ENCODE data around the gene KPNA5. TPM values are rescaled to one million over a fixed set of nuclear protein-coding genes. Genes with fewer than 3 reads are reported as not detected.

KPNA5 gene
- total RNA-seq, 1 experiment from 2014 or later: 12.2 TPM

GRCh38 chr6:116676021-116676420, 5.0 kb upstream of the KPNA5 start:
- TF ChIP-seq, protein P1, sequence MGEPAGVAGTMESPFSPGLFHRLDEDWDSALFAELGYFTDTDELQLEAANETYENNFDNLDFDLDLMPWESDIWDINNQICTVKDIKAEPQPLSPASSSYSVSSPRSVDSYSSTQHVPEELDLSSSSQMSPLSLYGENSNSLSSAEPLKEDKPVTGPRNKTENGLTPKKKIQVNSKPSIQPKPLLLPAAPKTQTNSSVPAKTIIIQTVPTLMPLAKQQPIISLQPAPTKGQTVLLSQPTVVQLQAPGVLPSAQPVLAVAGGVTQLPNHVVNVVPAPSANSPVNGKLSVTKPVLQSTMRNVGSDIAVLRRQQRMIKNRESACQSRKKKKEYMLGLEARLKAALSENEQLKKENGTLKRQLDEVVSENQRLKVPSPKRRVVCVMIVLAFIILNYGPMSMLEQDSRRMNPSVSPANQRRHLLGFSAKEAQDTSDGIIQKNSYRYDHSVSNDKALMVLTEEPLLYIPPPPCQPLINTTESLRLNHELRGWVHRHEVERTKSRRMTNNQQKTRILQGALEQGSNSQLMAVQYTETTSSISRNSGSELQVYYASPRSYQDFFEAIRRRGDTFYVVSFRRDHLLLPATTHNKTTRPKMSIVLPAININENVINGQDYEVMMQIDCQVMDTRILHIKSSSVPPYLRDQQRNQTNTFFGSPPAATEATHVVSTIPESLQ (CRISPR knock-in tag; IDR thresholded peaks at IDR 0.05): no peak
- TF ChIP-seq ETV6 (CRISPR knock-in tag; IDR thresholded peaks at IDR 0.05) (no peak), ZNF532 (CRISPR knock-in tag; IDR thresholded peaks at IDR 0.05; ENCODE audit: borderline replicate concordance) (no peak), ZNF671 (CRISPR knock-in tag; IDR thresholded peaks at IDR 0.05) (no peak), ZNF423 (CRISPR knock-in tag; IDR thresholded peaks at IDR 0.05) (no peak), ZNF317 (CRISPR knock-in tag; IDR thresholded peaks at IDR 0.05; ENCODE audit: borderline replicate concordance, low read depth) (no peak)
- TF ChIP-seq, protein P2, sequence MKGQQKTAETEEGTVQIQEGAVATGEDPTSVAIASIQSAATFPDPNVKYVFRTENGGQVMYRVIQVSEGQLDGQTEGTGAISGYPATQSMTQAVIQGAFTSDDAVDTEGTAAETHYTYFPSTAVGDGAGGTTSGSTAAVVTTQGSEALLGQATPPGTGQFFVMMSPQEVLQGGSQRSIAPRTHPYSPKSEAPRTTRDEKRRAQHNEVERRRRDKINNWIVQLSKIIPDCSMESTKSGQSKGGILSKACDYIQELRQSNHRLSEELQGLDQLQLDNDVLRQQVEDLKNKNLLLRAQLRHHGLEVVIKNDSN (CRISPR knock-in tag; IDR thresholded peaks at IDR 0.05): no peak
- Mint-ChIP-seq H3K27ac (no peak overlapping the region), H3K27me3 (ENCODE audit: low read depth) (peaks cover 14% of the 10 kb centered on the region; the same call in 1 of the 2 replicates), H3K4me1 (peaks cover 6% of the 10 kb centered on the region), H3K9me3 (0 out of 2 replicates have a peak, but pooled peaks cover 5% of the 10 kb centered on the region), H3K4me3 (no peak overlapping the region), H3K36me3 (no peaks in the 10 kb centered on the region)
- DNase-seq (ENCODE audit: low spot score): no peak
- ChIA-PET CTCF (no interaction called here), POLR2A (no interaction called here)
- no peak for ATAC-seq

DNA sequence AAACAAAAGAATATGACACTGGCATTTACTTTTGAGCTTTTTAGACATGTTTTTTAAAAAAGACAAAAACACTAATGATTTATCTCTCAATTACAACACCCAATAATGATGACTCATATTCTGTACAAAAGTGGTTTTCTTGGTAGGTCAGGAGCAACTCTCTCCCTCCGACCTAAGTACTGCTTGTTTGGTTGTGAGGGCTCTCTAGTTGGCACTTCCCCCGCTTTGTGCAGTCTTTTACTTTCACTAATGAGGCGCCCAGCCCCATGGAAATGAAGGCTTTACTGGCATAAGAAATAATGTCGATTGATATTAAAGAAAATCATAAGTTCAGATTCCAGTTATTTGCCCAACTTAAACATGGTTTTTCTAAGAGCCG, 1.3 kb downstream of the KPNA5 start:
- no peak for DNase-seq (ENCODE audit: low spot score)
- no peak for TF ChIP-seq ZNF317 (CRISPR knock-in tag; IDR thresholded peaks at IDR 0.05; ENCODE audit: borderline replicate concordance, low read depth)
- no peak for TF ChIP-seq HMGXB4 (CRISPR knock-in tag; IDR thresholded peaks at IDR 0.05)
- no peak for TF ChIP-seq NFE2L1 (CRISPR knock-in tag; IDR thresholded peaks at IDR 0.05)
- no peak for TF ChIP-seq ZNF281 (CRISPR knock-in tag; IDR thresholded peaks at IDR 0.05)
- TF ChIP-seq, protein P1 (CRISPR knock-in tag; IDR thresholded peaks at IDR 0.05): no peak
- TF ChIP-seq, protein P3, sequence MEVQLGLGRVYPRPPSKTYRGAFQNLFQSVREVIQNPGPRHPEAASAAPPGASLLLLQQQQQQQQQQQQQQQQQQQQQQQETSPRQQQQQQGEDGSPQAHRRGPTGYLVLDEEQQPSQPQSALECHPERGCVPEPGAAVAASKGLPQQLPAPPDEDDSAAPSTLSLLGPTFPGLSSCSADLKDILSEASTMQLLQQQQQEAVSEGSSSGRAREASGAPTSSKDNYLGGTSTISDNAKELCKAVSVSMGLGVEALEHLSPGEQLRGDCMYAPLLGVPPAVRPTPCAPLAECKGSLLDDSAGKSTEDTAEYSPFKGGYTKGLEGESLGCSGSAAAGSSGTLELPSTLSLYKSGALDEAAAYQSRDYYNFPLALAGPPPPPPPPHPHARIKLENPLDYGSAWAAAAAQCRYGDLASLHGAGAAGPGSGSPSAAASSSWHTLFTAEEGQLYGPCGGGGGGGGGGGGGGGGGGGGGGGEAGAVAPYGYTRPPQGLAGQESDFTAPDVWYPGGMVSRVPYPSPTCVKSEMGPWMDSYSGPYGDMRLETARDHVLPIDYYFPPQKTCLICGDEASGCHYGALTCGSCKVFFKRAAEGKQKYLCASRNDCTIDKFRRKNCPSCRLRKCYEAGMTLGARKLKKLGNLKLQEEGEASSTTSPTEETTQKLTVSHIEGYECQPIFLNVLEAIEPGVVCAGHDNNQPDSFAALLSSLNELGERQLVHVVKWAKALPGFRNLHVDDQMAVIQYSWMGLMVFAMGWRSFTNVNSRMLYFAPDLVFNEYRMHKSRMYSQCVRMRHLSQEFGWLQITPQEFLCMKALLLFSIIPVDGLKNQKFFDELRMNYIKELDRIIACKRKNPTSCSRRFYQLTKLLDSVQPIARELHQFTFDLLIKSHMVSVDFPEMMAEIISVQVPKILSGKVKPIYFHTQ (CRISPR knock-in tag; IDR thresholded peaks at IDR 0.05): no peak
- TF ChIP-seq ZNF396 (CRISPR knock-in tag; IDR thresholded peaks at IDR 0.05; ENCODE audit: borderline replicate concordance): no peak
- TF ChIP-seq, protein P4, sequence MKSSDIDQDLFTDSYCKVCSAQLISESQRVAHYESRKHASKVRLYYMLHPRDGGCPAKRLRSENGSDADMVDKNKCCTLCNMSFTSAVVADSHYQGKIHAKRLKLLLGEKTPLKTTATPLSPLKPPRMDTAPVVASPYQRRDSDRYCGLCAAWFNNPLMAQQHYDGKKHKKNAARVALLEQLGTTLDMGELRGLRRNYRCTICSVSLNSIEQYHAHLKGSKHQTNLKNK (CRISPR knock-in tag; IDR thresholded peaks at IDR 0.05): no peak
- TF ChIP-seq CREM (CRISPR knock-in tag; IDR thresholded peaks at IDR 0.05): no peak
- no peak for TF ChIP-seq JAZF1 (CRISPR knock-in tag; IDR thresholded peaks at IDR 0.05)
- no peak for TF ChIP-seq NFYB (CRISPR knock-in tag; conservative IDR thresholded peaks at IDR 0.05; ENCODE audit: low read depth)
- ChIA-PET CTCF (no interaction called here), POLR2A (interaction anchor here (1.0 to 1.2 kb wide), 2 partner anchors 14 to 16 kb away, joined by 3 to 4 read pairs; partner anchors contain the start of gene ZUP1)
- no peaks in the 10 kb centered on the region; the same call in 1 of the 2 replicates for H3K27me3 Mint-ChIP-seq (ENCODE audit: low read depth)
- no peak overlapping the region for H3K27ac Mint-ChIP-seq
- peaks cover 22% of the 10 kb centered on the region for H3K4me1 Mint-ChIP-seq
- peaks cover 22% of the 10 kb centered on the region for H3K36me3 Mint-ChIP-seq
- no peak for ATAC-seq
- peaks cover 5% of the 10 kb centered on the region for H3K9me3 Mint-ChIP-seq
- H3K4me3 Mint-ChIP-seq: peak overlapping the region; percentile 99
